ENCODE measurements around the gene CLDN19.

- no peak for TF ChIP-seq CTCF (IDR thresholded peaks at IDR 0.05; ENCODE audit: low read depth, low read length)
- no peak for TF ChIP-seq EZH2phosphoT487 (IDR thresholded peaks at IDR 0.05; ENCODE audit: low read depth)
Measured at GRCh38 chr1:42735477-42736105, 4.4 kb downstream of the CLDN19 start.

Data from OCI-LY3 (cell line).